ENCODE measurements around the gene FAM13A.

Gene FAM13A

DNA sequence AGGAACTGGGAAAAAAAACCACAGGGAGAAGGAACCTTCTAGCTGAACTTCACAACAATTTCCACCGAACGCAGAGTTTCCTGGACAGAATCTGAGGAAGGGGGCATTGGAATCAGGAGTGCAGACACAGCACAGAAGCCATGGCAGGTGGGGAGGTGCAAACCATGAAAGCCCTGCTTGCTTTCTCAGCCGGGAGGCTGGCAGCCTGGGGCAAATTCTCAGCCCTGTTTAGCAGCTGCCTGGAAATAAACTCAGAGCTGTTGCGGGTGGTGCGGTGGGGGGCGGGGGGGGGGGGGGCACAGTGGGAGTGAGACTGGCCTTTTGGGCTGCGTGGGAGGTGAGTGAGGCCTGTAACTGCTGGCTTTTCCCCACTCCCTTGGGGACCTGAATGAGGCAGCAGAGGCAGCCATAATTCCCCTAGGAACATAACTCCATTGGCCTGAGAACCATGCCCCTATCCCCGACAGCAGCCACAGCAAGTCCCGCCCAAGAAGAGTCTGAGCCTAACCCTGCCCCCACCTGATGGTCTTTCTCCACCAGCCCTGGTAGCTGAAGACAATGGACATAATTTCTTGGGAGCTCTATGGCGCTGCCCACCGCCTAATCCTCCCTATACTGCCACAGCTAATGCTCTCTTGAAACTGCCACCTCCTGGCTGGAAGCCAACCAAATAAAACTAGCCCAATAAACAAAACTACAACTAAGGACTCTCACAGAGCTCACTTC lies 176.3 kb downstream of the FAM13A start:
- Histone ChIP-seq H3F3A (ENCODE audit: insufficient read depth) (no peaks in the 10 kb centered on the region), H4K20me1 (ENCODE audit: low read depth, low read length) (no peaks in the 10 kb centered on the region), H3K4me3 (ENCODE audit: insufficient read depth, low read length, poor library complexity, severe bottlenecking) (no peak overlapping the region), H3K79me2 (ENCODE audit: insufficient read depth, low read length) (no peaks in the 10 kb centered on the region), H3K4me2 (ENCODE audit: low read depth, low read length, poor library complexity, severe bottlenecking) (no peak overlapping the region), H2AFZ (ENCODE audit: low read depth, low read length, severe bottlenecking) (no peak overlapping the region), H3K27me3 (ENCODE audit: low read length) (no peaks in the 10 kb centered on the region), H3K9ac (ENCODE audit: low read length) (no peak overlapping the region), H3K36me3 (ENCODE audit: low read length) (no peaks in the 10 kb centered on the region), H3K9me2 (replicated peaks; ENCODE audit: insufficient read depth, low read length) (no peaks in the 10 kb centered on the region), H3K27ac (ENCODE audit: low read depth, low read length) (no peak overlapping the region), H3K9me3 (ENCODE audit: insufficient read depth, low read length) (no peaks in the 10 kb centered on the region)
- TF ChIP-seq EZH2phosphoT487 (conservative IDR thresholded peaks at IDR 0.05; ENCODE audit: low read length) (no peak), CTCF (IDR thresholded peaks at IDR 0.05; ENCODE audit: insufficient read depth, low read length, poor library complexity, severe bottlenecking) (no peak)

GRCh38 chr4:88879991-88880390 lies 177.0 kb downstream of the FAM13A start:
- H3K79me2 ChIP-seq (ENCODE audit: insufficient read depth, low read length) = no peaks in the 10 kb centered on the region
- no peak overlapping the region for H2AFZ ChIP-seq (ENCODE audit: low read depth, low read length, severe bottlenecking)
- H3K27ac ChIP-seq (ENCODE audit: low read depth, low read length) = no peak overlapping the region
- no peak overlapping the region for H3K4me2 ChIP-seq (ENCODE audit: low read depth, low read length, poor library complexity, severe bottlenecking)
- no peak overlapping the region for H3K4me3 ChIP-seq (ENCODE audit: insufficient read depth, low read length, poor library complexity, severe bottlenecking)
- no peaks in the 10 kb centered on the region for H3F3A ChIP-seq (ENCODE audit: insufficient read depth)
- no peaks in the 10 kb centered on the region for H3K36me3 ChIP-seq (ENCODE audit: low read length)
- H4K20me1 ChIP-seq (ENCODE audit: low read depth, low read length) = no peaks in the 10 kb centered on the region
- H3K27me3 ChIP-seq (ENCODE audit: low read length) = no peaks in the 10 kb centered on the region
- H3K9ac ChIP-seq (ENCODE audit: low read length) = no peak overlapping the region
- no peaks in the 10 kb centered on the region for H3K9me2 ChIP-seq (replicated peaks; ENCODE audit: insufficient read depth, low read length)
- no peaks in the 10 kb centered on the region for H3K9me3 ChIP-seq (ENCODE audit: insufficient read depth, low read length)
- no peak for TF ChIP-seq EZH2phosphoT487 (conservative IDR thresholded peaks at IDR 0.05; ENCODE audit: low read length)
- no peak for TF ChIP-seq CTCF (IDR thresholded peaks at IDR 0.05; ENCODE audit: insufficient read depth, low read length, poor library complexity, severe bottlenecking)

- Histone ChIP-seq H3K9me3 (ENCODE audit: insufficient read depth, low read length) (no peaks in the 10 kb centered on the region), H3K4me3 (ENCODE audit: insufficient read depth, low read length, poor library complexity, severe bottlenecking) (no peak overlapping the region), H3K79me2 (ENCODE audit: insufficient read depth, low read length) (no peaks in the 10 kb centered on the region), H3K9ac (ENCODE audit: low read length) (no peak overlapping the region), H3K27me3 (ENCODE audit: low read length) (no peaks in the 10 kb centered on the region), H2AFZ (ENCODE audit: low read depth, low read length, severe bottlenecking) (no peak overlapping the region), H3K9me2 (replicated peaks; ENCODE audit: insufficient read depth, low read length) (no peaks in the 10 kb centered on the region), H3K36me3 (ENCODE audit: low read length) (no peaks in the 10 kb centered on the region), H3K27ac (ENCODE audit: low read depth, low read length) (no peak overlapping the region), H3F3A (ENCODE audit: insufficient read depth) (no peaks in the 10 kb centered on the region), H4K20me1 (ENCODE audit: low read depth, low read length) (no peaks in the 10 kb centered on the region), H3K4me2 (ENCODE audit: low read depth, low read length, poor library complexity, severe bottlenecking) (no peak overlapping the region)
- TF ChIP-seq EZH2phosphoT487 (conservative IDR thresholded peaks at IDR 0.05; ENCODE audit: low read length) (no peak), CTCF (IDR thresholded peaks at IDR 0.05; ENCODE audit: insufficient read depth, low read length, poor library complexity, severe bottlenecking) (no peak)
Measured at GRCh38 chr4:88878642-88879041, 178.3 kb downstream of the FAM13A start.
